ENCODE data around the gene CASP6.
"Not testable (repeated sequence)": the region's sequence is repeated elsewhere in the genome, so short reads cannot be mapped to it uniquely, and the experiment has no call there.

DNA sequence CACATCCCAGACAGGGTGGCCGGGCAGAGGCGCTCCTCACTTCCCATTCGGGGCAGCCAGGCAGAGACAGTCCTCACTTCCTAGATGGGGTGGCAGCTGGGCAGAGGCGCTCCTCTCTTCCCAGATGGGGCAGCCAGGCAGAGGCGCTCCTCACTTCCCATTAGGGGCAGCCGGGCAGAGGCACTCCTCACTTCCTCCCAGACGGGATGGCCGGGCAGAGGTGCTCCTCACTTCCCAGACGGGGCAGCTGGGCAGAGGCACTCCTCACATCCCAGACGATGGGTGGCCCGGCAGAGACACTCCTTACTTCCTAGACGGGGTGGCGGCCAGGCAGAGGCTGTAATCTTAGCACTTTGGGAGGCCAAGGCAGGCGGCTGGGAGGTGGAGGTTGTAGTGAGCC is 24.3 kb downstream of the CASP6 start:
- TF ChIP-seq, protein P1, sequence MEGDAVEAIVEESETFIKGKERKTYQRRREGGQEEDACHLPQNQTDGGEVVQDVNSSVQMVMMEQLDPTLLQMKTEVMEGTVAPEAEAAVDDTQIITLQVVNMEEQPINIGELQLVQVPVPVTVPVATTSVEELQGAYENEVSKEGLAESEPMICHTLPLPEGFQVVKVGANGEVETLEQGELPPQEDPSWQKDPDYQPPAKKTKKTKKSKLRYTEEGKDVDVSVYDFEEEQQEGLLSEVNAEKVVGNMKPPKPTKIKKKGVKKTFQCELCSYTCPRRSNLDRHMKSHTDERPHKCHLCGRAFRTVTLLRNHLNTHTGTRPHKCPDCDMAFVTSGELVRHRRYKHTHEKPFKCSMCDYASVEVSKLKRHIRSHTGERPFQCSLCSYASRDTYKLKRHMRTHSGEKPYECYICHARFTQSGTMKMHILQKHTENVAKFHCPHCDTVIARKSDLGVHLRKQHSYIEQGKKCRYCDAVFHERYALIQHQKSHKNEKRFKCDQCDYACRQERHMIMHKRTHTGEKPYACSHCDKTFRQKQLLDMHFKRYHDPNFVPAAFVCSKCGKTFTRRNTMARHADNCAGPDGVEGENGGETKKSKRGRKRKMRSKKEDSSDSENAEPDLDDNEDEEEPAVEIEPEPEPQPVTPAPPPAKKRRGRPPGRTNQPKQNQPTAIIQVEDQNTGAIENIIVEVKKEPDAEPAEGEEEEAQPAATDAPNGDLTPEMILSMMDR (IDR thresholded peaks at IDR 0.05): not testable (repeated sequence)
- not testable (repeated sequence) for TF ChIP-seq EP300 (IDR thresholded peaks at IDR 0.05)
